Iris pigment epithelial cell (primary cell): ENCODE results near the gene NDUFV1.
"Not testable (repeated sequence)": the region's sequence is repeated elsewhere in the genome, so short reads cannot be mapped to it uniquely, and the experiment has no call there.

Experiments
- DNase-seq: peaks from one replicate; pipeline ENCODE4 v3.0.0-alpha.2; 2011; ENCODE audit warnings: low read depth

NDUFV1 gene

GRCh38 chr11:67657300-67657699, 50.6 kb downstream of the NDUFV1 start:
- no peak for DNase-seq

- DNase-seq: not testable (repeated sequence)
These were observed 53.0 kb downstream of the NDUFV1 start for GRCh38 chr11:67659651-67660165.

- DNase-seq: not testable (repeated sequence)
These were observed 54.0 kb downstream of the NDUFV1 start for GRCh38 chr11:67660752-67661151.
